Mucosa of gallbladder (tissue), 1 donor: ENCODE data around the gene ZBTB7A. TPM values are rescaled to one million over a fixed set of nuclear protein-coding genes. Genes with fewer than 3 reads are reported as not detected.

Source experiments
- DNase-seq: peaks from one replicate; pipeline ENCODE4 v3.0.0-alpha.2; 2020; ENCODE audit warnings: low spot score
- total RNA-seq: library from RNA; stranded (reverse); gene quantifications from one replicate; pipeline ENCODE4 v1.2.1, GENCODE V29; 2021
- donor health status: DM: no; HTN: no; CAD: no.

ZBTB7A gene
- total RNA-seq, 1 donor from 2014 or later: 82.6 TPM

DNA sequence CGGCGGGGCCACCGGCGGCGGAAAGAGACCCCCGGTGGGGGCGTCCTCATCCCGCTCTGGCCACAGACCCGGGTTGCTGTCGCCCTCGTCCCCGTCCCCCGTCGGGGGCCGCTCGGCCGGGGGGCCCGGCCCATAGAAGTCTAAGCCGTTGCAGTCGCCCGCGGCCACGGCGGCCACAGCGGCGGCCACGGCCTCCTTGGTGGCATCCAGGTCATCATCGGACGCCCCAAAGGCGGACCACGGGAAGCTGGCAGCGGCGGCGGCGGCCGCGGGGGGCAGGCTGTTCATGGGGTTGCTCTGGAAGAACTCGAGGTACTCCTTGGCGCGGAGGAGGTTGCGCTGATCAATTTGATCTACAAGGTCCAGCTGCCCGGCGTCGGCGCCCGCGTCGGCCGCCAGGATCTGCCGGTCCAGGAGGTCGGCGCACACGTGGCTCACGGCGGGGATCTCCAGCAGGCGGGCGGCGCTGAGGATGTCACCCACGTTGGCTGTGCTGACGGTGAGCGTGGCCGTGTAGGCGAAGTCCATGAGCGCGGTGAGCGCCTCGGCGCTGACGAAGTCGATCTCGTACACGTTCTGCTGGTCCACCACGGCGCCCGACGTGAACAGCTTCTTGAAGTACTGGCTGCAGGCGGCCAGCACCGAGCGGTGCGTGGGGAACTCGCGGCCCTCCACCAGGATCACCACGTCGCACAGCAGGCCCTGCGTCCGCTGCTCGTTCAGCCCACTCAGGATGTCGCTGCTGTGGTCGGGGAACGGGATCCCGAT lies 12.1 kb downstream of the ZBTB7A start:
- DNase-seq: no peak

DNA sequence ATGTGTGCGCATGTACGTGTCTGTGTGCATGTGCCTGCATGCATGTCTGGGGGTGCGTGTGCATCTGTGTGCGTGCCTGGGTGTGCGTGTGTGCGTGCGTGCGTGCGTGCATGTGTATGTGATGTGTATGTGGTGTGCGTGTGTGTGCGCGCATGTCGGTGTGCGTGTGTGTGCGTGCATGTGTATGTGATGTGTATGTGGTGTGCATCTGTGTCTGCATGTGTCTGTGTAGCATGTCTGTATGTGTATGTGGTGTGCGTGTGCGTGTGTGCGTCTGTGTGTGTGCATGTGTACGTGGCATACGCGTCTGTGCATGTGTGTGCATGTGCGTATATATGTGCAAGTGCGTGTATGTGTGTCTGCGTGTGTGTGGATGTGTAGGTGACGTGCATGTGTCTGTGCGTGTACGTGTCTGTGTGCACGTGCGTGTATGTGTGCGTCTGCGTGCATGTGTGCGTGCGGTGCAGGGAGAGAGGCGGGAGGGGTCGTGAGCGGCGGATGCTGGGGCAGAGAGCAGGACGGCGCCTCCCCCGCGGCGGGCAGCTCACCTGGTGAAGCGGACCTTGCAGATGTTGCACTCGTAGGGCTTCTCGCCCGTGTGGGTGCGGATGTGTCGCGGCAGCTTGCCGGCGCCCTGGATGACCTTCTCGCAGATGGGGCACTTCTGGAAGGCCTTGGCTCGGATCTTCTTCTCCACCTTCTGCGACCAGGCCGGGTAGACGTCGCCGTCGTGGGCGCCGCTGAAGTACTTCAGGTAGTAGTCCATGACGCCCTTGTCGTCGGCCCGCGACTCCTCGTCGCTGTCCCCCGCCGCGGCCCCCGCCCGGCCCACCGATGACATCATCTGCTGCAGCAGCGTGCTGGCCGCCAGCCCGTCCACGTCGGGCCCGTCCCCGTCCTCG lies 13.0 kb downstream of the ZBTB7A start:
- no peak for DNase-seq

DNA sequence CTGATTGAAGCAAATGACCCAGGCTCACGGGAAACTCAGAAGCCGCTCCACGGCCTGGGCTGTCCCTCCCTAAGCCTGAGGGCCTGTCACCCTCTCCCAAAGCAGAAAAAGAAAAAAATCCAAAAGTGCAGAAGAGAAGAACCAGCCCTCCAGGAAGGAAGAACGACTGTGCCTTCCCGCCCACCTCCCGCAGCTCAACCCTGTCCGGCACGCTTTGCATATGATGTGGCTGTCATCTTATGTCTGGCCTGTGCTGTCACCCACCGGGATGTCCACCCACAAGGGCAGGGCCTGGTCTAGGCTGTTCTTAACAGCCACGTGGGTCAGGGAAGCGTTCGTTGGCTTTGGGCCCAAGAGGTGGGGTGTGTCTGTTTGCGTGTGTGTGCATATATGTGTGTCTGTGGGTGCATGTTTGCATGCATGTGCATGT lies 13.7 kb downstream of the ZBTB7A start:
- no peak for DNase-seq

DNA sequence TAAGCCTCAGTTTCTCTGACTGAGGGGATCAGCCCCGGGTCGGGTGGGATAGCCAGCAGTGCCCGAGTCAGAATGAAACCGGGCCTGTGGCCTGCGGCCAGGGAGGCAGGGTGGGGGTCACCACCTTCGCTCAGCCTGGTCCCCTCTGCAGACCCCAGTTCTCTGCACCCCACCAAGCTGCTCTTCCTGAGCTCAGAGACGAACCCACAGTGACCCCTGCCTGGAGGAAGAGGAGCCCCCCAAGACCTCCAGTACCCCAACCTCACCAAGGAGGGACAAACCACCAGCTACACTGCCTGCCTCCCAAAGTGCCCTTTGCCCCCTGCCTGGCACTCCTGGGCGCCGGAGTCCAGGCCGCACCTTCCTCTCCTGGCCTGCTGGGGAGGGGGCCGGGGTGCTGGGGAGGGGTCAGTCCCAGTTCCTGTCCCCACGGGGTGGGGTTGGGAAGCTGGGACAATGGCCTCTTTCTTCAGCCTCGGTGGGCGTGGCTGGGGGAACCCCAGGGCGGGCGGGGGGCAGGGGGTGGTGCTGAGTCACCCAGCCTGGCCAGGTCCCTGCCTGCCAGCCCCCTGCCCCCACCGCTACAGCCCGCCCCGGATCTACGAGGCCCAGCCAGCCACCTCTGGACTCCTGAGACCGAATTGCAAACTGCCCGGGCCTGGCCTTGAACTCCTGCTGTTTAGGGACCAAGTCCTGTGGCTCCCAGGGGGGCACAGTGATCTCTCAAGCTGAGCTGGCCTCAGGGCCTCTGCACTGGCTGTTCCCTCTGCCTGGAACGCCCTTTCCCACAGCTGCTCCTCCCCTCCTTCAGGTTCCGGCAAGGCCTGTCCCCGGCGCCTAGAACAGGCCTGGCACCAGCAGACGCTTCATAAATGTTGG lies 14.3 kb downstream of the ZBTB7A start:
- DNase-seq: peak; percentile 85

DNA sequence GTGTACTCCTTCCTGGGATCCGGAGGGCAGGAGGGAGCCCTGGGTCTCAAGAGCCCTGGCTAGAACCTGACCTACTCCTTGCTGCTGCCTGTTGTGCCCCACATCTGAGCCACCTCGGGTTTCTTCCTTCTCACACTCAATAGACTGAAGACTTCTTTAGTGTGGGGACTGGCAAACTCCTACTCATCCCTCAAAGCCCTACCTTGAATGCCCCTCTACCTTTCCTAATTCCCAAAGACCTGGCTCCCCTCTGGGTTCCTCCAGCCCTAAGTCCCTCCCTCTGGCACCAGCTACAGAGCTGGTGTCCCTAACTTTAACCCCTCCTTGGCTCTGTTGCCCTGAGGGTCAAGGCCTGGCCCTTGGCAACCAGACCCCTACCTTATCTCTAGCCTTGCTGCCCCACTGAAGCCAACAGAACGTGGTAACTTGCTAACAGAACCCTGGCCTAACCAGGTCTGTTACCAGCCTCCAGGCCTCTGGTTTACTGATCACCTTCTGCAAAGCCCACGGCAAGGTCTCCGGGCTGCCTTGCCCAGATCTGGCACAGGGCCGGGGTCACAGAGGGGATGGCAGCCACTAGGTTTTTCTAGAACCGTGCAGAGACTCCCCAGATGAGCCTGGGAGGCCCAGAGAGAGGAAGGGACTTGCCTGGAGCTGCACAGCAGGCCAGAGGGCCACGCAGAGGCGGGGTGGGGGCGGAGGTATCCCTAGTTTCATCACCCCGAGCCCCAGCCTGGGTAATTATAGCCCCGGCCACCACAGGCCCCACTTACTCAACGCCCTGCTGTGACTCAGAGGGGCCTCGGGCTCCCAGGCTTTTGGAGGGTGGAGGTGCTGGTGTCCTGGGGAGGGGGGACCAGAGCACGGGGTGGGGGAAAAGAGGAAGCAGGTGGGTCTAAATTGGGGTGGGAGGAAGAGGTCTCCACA lies 15.3 kb downstream of the ZBTB7A start:
- no peak for DNase-seq

DNA sequence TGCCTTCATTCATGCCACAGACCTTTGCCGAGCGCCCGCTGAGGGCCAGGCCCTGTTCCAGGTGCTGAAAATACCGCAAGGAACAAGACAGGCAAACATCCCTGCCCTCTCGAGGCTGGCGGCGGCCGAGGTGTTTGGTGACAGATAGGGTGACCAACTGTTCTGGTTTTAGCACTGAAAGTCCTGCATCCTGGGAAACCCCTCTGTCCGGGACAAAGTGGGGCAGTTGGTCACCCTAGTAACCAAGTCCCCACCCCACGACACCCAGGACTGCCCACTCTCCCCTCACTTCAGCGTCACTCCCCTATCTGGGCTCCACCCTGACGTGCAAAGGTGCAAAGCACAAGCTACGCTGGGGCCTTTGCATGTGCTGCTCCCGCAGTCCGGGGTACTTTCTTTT lies 17.3 kb downstream of the ZBTB7A start:
- DNase-seq: no peak

DNA sequence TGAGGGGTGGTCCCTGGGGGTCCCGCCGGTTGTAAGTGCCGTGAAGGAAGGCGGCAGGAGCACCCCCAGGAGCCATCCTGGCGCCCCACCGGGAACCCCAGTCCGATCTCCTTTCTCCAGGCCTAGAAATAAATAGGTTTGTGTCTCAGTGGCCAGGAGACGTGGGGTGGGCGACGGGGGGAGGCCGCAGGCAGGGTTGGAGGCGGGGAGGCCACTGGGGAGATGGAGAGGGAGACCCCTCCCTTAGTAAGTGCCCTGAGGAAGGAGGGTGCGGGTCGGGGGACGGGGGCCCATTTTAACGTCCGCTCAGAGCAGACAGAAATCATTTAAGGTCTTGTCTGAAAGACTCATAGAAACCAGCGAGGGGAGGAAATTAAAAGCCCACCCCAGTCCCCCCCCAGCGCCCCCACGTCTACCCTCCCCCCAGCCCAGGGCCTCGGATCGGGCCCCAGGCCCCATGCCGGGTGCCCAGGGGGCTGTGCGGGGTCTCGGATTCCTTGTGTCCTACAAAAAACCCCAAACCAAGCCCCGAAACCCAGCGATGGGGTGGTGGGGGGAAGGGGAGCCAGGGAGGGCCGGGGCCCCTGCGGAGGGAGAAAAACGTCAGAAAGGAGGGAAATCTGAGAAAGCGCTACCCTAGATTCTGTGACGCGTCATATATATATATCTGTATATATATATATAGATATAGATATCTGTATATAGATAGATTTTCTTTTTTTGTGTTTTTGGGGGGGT lies 19.6 kb downstream of the ZBTB7A start:
- no peak for DNase-seq

DNA sequence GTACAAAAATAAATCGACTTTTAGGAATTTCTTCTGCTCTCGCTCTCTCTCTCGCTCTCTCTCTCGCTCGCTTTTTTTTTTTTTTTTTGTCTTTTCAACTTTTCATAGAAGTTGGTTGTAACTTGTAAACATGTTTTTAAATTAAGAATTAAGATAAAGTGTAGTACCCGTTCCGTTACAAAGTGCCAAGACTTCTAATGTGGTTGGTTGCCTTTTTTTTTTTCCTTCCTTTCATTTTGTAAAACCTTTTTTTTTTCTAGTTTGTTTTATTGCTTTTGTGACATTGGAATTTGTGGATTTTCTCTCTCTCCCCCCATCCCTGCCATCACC lies 20.4 kb downstream of the ZBTB7A start:
- DNase-seq: no peak

DNA sequence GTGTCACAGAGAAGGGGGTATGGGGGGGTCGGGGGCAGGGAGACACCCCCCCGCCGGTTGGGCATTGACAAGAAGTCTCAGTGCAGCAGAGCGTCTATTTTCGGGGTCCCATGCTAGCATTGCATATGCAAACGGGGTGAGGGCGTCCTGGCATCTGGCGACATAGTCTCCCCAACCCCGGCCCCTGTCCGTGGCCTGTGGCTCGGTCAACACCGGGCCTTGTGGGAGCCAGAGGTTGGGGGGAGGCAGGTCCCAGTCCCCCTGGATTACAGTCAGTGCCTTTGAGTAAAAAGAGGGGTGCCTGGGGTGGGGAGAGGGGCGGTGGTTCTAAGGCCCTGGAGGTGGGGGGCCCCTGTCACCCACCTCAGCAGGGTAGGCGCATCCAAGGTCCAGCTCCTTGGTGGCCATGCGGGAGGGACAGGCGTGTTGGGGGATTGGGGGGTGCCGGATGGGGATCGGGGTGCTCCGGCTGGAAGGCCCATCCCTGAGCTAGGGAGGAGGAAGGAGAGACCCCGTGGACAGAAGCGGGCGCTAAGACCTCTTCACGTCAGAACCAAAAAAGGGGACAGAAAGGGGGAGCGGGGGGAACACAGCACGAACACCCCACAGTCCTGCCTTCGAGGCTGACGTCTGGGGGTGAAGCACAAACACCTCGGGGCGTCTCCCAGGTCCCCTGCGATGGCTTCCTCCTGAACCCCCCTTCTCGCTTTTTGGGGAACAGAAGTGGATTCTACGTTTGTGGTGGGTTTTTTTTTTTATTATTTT lies 20.9 kb downstream of the ZBTB7A start:
- DNase-seq: no peak

DNA sequence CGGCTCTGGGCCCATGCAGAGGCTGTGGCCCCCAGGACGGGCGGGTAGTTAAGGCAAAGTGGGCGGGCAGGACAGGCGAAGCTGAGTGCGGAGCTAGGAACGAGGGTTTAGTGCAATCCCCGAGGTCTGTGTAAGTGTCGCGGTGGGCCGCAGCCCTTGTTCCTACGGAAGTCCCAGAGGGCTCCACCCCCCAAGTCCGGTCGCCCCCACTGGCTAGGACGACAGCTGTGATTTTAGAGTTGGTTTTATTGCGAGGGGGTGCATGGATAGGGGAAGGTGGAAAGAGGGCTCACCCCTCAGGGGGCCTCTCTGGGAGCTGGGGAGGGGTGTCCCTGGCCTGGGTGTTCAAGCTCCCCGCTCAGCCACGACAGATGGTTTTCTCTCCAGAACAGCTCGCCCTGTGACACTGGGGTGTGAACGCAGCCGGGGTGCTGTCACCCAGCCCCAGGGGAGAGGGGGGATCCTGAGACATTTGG lies 21.7 kb downstream of the ZBTB7A start:
- no peak for DNase-seq

DNA sequence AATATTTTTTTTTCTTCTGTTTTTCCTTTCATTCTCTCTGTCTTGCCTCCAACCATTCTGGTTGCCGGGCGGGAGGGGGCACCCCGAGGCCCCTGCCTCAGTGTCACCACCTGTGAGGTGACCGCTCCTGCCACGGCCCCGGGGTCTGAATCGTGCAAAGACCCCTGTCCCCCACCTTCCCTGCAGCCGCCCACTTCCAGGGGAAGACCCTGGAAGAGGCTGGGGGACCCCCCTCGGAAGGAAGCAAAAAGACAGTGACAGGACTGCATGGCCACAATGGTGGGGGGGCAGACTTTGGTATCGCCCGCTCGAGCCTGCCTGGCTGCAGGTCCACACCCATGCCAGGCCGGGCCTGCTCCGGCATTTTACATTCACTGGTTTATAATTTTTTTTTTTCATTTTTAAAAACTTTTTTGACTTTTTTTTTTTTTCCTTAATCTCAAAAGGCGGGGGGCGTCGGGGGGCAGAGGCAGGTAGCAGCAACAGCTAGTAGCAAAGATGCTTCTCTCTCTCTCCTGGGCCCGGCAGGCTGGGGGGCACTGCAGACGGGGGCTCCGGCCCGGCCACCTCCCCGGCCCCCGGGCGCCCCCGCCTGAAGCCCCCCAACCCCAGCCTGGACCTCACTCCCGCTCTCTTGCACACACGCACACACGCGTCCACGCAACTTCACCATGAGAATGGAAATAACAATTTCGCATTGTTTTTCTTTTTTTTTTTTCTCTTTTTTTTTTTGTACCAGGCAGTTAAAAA lies 22.6 kb downstream of the ZBTB7A start:
- DNase-seq: no peak

DNA sequence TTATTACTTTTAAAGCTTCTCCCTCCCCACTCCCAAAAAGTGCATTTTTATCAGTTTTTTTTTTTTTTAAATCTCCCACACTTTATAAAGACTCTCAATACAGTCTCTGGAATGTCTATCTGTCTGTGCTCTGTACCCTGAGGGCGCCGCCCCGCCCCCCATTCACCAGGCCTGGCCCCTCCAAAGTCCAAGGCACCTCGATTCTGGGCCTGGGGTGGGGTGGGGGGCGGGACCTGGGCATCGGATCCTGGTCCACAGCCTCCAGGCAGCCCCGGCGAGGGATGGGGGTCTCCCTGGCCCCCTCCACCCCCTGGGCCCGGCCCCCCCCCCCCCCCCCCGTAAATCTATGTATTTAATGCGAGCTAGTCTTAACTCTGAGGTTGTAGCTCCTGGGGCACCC lies 23.3 kb downstream of the ZBTB7A start:
- no peak for DNase-seq

DNA sequence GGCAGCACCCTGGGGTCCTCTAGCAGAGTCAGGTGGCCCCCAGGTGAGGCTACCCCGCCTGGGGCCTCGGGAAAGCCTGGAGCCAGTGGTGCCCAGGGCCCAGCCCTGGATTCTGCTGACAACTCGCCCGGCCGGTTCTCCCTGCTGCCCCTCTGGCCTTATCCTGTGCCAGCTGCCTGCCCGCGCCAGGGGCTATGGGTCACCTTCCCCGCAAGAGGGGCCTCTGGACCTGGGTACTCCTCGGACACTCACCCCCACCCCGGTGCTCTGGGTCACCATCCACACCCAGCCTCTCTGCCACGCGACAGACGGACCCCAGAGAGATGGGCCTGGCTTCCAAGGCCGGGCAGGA lies 24.0 kb downstream of the ZBTB7A start:
- DNase-seq: peak; percentile 68

DNA sequence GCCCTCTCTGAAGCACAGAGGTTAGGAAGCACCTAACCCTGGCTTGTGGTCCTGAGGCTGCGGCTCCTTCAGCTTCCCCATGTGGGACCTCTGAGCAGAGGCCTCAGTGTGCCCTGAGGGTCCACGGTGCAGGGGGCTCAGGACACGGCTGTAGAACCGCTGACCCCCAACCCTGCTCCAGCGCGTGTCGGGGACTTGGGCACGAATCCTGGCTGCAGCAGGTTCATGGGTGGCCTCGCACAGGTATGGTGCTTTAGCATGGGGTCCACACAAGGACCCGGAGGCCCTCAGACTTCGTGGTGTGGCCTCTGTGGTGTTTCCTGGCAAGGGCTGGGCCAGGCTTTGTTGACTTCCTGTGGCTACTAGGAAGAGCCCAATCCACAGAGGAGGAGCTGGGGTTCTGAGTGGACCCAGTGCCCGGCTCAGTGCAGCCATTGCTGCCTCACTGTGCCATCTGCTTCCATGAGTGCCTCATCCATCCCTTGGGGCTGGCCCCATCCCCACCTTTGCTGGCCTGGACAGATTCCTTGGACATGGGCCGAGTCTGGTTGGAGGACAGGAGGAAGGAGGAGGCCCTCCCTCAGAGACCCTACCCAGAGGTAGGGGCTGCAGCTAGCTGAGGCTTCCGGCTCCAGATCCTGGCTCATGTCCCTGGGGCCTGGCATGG lies 24.5 kb downstream of the ZBTB7A start:
- no peak for DNase-seq

DNA sequence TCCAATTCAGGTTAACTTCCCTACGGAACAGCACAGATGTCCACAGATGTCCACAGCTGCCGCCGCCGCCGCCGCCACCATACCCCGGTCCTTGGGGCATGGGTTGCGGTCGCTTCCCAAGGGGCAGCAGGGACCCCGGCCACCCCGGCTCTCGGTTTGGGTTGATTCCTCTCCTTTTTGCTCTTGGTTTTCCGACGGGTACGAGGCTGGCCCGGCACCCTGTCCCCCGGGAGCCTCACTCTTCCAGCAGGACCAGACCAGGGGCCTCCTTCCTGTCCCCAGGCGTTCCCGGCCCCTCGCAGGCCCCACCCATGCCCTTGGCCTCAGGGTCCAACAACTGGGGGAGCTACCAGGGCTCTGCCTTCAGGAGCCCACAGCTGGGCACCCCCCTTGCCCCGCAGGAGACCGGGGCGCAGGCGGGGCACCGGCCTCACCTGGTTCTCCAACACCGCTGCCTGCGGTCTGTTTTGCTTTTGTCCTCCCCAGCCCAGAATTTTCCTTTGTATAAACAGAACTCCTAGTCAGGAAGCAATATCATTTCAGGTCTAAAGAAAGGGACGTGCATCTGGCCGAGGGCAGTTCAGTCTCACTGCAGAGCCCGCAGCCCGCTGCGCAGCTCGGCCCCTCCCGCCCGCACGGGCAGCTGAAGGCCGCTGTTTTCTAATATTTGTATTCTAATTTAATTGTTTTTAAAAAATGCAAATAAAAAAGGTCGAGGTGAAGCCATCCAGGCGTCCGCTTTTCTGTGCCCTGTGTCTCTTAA lies 27.9 kb downstream of the ZBTB7A start:
- no peak for DNase-seq

DNA sequence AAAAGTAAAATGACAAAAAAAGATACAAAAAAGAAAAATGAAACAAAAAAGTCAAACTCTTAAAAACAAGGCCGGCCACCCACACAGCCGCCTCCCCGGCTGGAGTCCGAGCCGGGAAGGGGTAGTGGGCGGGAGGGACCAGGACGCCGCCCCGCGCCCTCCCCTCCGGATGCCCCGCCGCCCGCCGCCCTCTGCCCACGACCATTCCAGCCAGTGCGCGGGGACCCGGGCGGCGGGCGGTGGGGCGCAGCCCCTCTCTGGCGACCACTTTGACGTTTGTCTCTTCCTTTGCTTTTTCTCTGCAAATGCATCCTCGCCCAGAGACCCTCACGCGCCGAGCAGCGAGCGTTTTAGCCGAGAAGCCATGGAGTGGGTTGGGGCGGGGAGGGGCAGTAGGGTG lies 28.6 kb downstream of the ZBTB7A start:
- no peak for DNase-seq

DNA sequence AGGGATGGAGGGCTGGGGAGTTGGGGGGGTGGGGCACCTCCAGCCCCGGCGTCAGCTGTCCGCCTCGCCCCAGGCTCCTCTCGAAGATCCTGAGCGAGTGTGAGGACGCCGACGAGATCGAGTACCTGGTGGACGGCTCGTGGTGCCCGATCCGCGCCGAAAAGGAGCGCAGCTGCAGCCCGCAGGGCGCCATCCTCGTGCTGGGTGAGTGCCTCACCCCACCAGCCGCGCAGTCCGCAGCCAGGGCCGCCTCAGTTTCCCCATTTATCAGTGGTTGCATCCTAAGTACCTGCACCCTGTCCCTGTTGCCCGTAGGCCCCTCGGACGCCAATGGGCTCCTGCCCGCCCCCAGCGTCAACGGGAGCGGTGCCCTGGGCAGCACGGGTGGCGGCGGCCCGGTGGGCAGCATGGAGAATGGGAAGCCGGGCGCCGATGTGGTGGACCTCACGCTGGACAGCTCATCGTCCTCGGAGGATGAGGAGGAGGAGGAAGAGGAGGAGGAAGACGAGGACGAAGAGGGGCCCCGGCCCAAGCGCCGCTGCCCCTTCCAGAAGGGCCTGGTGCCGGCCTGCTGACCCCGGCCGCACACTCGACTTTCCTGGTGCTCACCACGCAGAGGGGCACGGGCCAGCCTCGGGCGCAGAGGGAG lies 29.3 kb downstream of the ZBTB7A start:
- no peak for DNase-seq
